Activated CD4-positive, alpha-beta memory T cell treated with anti-CD3 and anti-CD28 coated beads for 36 hours (primary cell): Measurements from ENCODE around the gene GABRB3. TPM values are rescaled to one million over a fixed set of nuclear protein-coding genes. Genes with fewer than 3 reads are reported as not detected.

ENCODE experiments used
- CTCF ChIA-PET: fragments of 350-600 bp; sonication (Branson Sonifier 250); formaldehyde crosslinking; loops from one replicate; lab custom pipeline; 2021; ENCODE audit warnings: antibody characterized with exemption, inconsistent platforms; lab: Charles Lee
- POLR2A ChIA-PET: fragments of 350-600 bp; sonication (Branson Sonifier 250); formaldehyde crosslinking; loops from one replicate; lab custom pipeline; 2021; ENCODE audit warnings: antibody characterized with exemption; lab: Charles Lee
- DNase-seq: peaks from one replicate; pipeline ENCODE4 v3.0.0-alpha.2; 2020
- H3K27ac Mint-ChIP-seq: one replicate; pipeline ENCODE4 v1.8.0; 2021; ENCODE audit warnings: mixed read lengths
- H3K27me3 Mint-ChIP-seq: one replicate; pipeline ENCODE4 v1.8.0; 2021; ENCODE audit warnings: mixed read lengths
- H3K36me3 Mint-ChIP-seq: one replicate; pipeline ENCODE4 v1.8.0; 2021; ENCODE audit warnings: mixed read lengths
- H3K4me1 Mint-ChIP-seq: one replicate; pipeline ENCODE4 v1.8.0; 2021; ENCODE audit warnings: low read depth, mixed read lengths
- H3K4me3 Mint-ChIP-seq: one replicate; pipeline ENCODE4 v1.8.0; 2021; ENCODE audit warnings: mild to moderate bottlenecking, mixed read lengths
- H3K9me3 Mint-ChIP-seq: one replicate; pipeline ENCODE4 v1.8.0; 2021; ENCODE audit warnings: mixed read lengths
- intact Hi-C: fragments of 100-400 bp; cut with micrococcal nuclease; formaldehyde crosslinking; loops from one replicate; pipeline ENCODE4 v1.15.1; 2023
- total RNA-seq, 2 experiments: library from RNA; stranded (reverse); gene quantifications; one replicate each; pipeline ENCODE4 v1.2.3, GENCODE V29; 2021

The GABRB3 gene
- total RNA-seq, 2 experiments from 2014 or later: 0.12 to 0.17 TPM

DNA sequence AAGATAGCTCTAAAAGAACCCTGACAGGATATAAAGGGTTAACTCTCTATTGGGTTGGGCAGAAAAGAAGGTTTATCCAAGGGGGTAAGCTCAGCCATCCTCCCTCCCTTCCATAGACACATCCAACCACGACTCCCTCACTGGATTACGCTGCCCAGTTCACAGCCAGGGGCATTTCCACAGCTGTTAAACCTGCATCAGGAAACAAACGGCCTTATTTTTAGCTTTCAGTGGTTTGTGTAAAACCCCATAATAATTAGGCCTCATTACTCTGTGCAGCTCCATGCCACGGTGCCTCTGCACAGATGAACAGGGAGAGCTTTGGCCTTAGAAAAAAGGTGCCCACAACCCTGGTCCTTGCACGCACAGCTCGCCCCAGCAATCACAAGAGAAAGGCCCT is 110.6 kb downstream of the GABRB3 start:
- DNase-seq: no peak
- intact Hi-C loops: no loop called here
- no peaks in the 10 kb centered on the region for H3K36me3 Mint-ChIP-seq
- POLR2A ChIA-PET: no interaction called here
- peaks cover 8% of the 10 kb centered on the region for H3K9me3 Mint-ChIP-seq
- H3K27me3 Mint-ChIP-seq: no peaks in the 10 kb centered on the region
- H3K27ac Mint-ChIP-seq: no peak overlapping the region
- no peak overlapping the region for H3K4me3 Mint-ChIP-seq
- no peaks in the 10 kb centered on the region for H3K4me1 Mint-ChIP-seq
- CTCF ChIA-PET: no interaction called here

DNA sequence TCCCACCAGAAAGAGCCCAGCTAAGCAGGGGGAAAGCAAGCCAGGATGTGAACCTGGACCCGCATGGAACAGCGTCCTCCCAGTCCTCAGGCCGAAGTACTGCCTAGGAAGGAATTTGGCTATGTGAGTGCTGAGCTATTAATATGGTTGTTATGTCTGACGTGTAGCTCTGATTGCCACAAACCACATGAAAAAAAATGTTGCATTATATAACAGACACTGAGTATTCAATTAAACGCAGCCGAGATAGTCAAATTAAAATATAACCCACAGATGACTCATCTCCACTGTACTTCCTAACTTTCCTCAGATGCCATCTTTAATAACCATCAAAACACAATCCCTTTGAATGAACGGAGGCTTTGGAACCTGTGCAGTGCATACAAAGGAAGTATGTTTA is 111.1 kb downstream of the GABRB3 start:
- Mint-ChIP-seq H3K4me3 (no peak overlapping the region), H3K27ac (no peak overlapping the region), H3K4me1 (no peaks in the 10 kb centered on the region), H3K27me3 (no peaks in the 10 kb centered on the region), H3K9me3 (peaks cover 8% of the 10 kb centered on the region), H3K36me3 (no peaks in the 10 kb centered on the region)
- no peak for DNase-seq
- CTCF ChIA-PET: no interaction called here
- intact Hi-C loops: no loop called here
- POLR2A ChIA-PET: no interaction called here

DNA sequence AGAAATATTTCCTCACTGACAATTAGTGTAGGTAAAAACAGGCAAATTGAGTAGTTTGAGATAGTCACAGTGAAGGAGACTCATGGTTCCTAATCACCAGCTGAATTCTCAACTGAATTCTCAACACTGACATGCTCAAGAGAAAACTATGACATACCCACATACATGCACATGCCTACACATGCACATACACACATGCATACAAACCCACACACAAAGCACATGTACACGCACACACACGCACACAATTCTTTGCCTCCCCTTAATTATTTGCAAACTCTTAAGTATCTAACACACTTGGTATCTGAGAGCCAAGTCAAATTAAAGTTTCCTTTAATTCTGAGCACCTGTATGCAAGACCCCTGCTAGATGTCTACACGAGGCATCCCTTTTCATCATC is 111.8 kb downstream of the GABRB3 start:
- no peaks in the 10 kb centered on the region for H3K36me3 Mint-ChIP-seq
- CTCF ChIA-PET: no interaction called here
- POLR2A ChIA-PET: no interaction called here
- DNase-seq: no peak
- H3K4me1 Mint-ChIP-seq: no peaks in the 10 kb centered on the region
- no peak overlapping the region for H3K4me3 Mint-ChIP-seq
- H3K27ac Mint-ChIP-seq: no peak overlapping the region
- H3K9me3 Mint-ChIP-seq: peaks cover 8% of the 10 kb centered on the region
- intact Hi-C loops: no loop called here
- no peaks in the 10 kb centered on the region for H3K27me3 Mint-ChIP-seq

DNA sequence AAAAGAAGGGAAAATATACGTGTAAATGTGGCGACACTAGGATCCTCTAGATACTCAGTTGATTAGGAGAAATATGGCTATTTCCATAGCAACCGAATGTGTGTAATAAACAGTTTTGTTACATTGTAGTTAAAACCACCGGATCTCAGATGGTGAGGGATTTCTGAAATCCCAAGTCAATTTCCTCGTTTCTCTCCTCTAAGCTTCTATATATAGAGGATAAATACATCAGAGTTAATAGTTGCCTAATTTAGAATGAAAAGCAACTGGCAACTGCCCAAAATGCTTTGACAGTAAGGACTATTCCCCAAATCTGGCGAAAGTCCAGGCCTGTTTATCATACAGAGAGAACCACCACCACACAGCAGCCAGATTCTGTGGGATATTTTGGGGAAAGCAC is 112.6 kb downstream of the GABRB3 start:
- no peak for DNase-seq
- H3K9me3 Mint-ChIP-seq: peaks cover 8% of the 10 kb centered on the region
- H3K27ac Mint-ChIP-seq: no peak overlapping the region
- H3K4me1 Mint-ChIP-seq: no peaks in the 10 kb centered on the region
- H3K36me3 Mint-ChIP-seq: no peaks in the 10 kb centered on the region
- no peaks in the 10 kb centered on the region for H3K27me3 Mint-ChIP-seq
- H3K4me3 Mint-ChIP-seq: no peak overlapping the region
- POLR2A ChIA-PET: no interaction called here
- intact Hi-C loops: no loop called here
- CTCF ChIA-PET: no interaction called here

DNA sequence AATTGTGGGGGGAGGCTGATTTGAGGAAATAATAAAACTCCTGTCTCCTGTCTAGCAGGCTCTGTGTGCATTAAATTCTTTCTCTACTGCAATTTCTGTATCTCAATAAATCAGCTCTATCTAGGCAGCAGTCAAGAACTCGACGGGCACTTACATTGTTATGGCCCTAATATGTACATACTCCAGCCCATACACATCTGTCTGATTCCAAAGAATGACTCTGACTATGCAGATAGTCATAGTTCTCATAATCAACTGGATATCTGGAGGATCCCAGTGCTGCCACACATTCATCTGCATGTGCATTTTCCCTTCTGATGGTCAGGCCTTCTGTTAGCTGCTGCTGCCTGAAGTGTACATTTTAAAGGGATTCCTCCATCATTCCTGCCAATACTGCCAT is 114.6 kb downstream of the GABRB3 start:
- no peak for DNase-seq
- Mint-ChIP-seq H3K27me3 (no peaks in the 10 kb centered on the region), H3K4me1 (no peaks in the 10 kb centered on the region), H3K27ac (no peak overlapping the region), H3K9me3 (peaks cover 11% of the 10 kb centered on the region), H3K4me3 (no peak overlapping the region), H3K36me3 (no peaks in the 10 kb centered on the region)
- ChIA-PET CTCF (no interaction called here), POLR2A (no interaction called here)
- intact Hi-C loops: no loop called here

DNA sequence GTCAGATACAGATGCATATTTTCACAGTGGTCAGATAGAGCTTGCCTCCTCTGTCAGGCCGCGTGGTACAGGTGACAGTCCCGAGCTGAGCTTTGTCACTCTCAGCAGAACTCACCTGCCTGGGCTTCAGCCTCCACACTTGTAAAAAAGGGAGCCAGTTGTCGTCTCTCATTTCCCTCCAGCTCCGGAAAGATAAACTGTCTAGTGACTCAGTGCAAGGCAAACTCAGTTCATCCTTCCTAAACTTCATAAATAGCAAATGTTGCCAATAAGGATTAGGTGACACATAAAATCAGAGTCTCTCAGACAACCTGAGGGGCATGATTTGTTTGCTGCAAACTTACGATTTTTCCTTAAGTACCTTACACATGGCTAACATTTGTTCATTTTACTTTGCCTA is 116.8 kb downstream of the GABRB3 start:
- no peak for DNase-seq
- no peaks in the 10 kb centered on the region for H3K36me3 Mint-ChIP-seq
- no peaks in the 10 kb centered on the region for H3K27me3 Mint-ChIP-seq
- H3K4me1 Mint-ChIP-seq: no peaks in the 10 kb centered on the region
- no peak overlapping the region for H3K4me3 Mint-ChIP-seq
- no peak overlapping the region for H3K27ac Mint-ChIP-seq
- intact Hi-C loops: no loop called here
- CTCF ChIA-PET: no interaction called here
- POLR2A ChIA-PET: no interaction called here
- H3K9me3 Mint-ChIP-seq: peaks cover 23% of the 10 kb centered on the region

DNA sequence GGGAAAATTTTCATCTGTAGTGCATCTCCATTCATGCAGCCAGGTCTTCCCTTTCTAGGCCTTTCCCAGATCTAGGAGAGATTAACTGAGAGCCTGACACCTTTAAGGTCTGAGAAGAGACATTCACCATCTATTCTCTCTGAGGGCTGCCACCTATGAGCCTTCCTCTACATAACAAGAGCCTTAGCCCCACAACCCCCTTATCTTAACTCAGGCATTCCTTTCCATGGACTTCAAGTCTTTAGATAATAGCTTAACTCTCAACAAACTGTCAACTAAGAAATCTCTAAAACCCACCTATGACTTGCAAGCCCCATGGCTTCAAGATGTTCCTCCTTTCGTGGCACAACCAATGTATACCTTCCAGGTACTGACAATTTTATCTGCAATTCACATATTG is 121.0 kb downstream of the GABRB3 start:
- intact Hi-C loops: no loop called here
- H3K27me3 Mint-ChIP-seq: no peaks in the 10 kb centered on the region
- H3K4me1 Mint-ChIP-seq: no peaks in the 10 kb centered on the region
- no peaks in the 10 kb centered on the region for H3K36me3 Mint-ChIP-seq
- H3K9me3 Mint-ChIP-seq: peaks cover 37% of the 10 kb centered on the region
- no peak for DNase-seq
- ChIA-PET CTCF (no interaction called here), POLR2A (no interaction called here)
- H3K27ac Mint-ChIP-seq: no peak overlapping the region
- H3K4me3 Mint-ChIP-seq: no peak overlapping the region

DNA sequence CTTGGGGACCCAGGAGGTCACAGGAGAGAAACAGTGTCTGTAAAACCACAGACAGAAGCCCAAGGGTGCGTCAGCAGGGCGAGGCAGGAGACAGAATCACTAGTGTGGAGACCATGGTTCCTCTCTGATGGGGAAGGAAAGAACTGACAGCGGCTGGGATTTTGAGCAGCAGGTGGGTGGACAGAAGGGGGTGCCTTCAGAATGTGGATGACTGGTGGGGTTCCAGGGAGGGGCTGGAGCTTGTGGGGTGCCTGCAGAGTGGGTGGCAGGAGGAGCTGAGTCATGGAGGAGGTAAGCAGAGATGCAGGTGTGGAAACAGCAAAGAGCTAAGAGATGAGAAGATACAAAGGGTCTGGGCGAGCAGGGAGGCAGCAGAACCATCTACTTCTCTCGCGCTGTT is 124.2 kb downstream of the GABRB3 start:
- Mint-ChIP-seq H3K9me3 (peaks cover 41% of the 10 kb centered on the region), H3K27ac (no peak overlapping the region), H3K27me3 (no peaks in the 10 kb centered on the region), H3K4me1 (no peaks in the 10 kb centered on the region), H3K36me3 (no peaks in the 10 kb centered on the region), H3K4me3 (no peak overlapping the region)
- intact Hi-C loops: no loop called here
- no peak for DNase-seq
- ChIA-PET POLR2A (no interaction called here), CTCF (no interaction called here)

DNA sequence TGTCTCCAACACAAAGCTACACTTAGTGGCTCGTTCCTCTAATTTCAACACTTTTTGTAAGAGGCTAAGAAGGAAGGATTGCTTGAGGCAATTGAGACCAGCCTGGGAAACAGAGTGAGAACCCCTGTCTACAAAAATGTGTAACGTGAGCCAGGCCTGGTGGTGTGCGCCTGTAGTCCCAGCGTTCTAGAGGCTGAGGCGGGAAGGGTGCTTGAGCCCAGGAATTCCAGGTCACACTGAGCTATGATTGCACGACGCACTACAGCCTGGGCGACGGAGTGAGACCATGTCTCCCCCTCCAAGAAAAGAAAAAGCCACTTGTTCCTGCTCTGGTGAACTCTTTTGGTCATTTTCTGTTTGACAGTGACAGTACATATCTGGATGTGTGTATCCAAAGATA is 127.9 kb downstream of the GABRB3 start:
- Mint-ChIP-seq H3K9me3 (peaks cover 25% of the 10 kb centered on the region), H3K27ac (no peak overlapping the region), H3K36me3 (no peaks in the 10 kb centered on the region), H3K4me1 (no peaks in the 10 kb centered on the region), H3K27me3 (no peaks in the 10 kb centered on the region), H3K4me3 (no peak overlapping the region)
- intact Hi-C loops: no loop called here
- ChIA-PET POLR2A (no interaction called here), CTCF (no interaction called here)
- no peak for DNase-seq

DNA sequence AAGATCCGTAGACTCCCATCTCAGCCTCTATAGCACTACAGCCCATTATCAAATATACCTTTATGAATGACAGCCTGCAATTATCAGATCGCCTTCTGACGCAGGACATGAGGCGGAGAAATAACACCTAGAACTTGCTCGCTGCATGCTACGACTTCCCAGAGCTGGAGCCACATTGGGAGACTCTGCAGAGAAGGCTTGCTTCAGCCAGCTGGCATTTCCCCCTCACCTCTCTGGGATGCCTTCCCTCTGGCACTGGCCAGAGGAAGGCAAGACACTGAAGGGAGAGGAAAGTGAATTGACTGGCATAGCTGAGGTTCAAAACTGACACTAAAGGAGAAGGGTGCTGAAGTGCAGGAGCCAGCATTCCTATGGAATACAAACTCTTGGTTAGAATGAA is 131.7 kb downstream of the GABRB3 start:
- Mint-ChIP-seq H3K4me3 (no peak overlapping the region), H3K27me3 (no peaks in the 10 kb centered on the region), H3K9me3 (peaks cover 14% of the 10 kb centered on the region), H3K36me3 (no peaks in the 10 kb centered on the region), H3K27ac (no peak overlapping the region), H3K4me1 (no peaks in the 10 kb centered on the region)
- ChIA-PET POLR2A (no interaction called here), CTCF (no interaction called here)
- intact Hi-C loops: no loop called here
- DNase-seq: no peak

DNA sequence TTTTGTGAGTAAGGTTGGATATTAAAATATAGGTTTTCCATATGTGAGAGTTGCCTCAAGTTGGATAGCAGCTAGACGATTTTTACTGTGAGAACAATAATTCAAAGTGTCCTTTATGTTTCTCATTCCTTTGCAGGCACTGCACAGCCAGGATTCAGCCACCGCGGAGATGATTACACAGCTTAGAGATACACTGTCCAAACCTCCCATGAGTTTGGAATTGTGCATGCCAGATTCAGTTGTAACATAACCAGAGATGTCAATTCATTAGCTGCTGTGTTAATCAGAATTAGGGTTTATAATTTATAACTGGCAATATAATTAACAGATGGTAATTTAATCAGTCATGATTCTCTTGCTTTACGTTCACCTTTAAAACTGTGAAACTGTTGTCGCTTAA is 132.3 kb downstream of the GABRB3 start:
- Mint-ChIP-seq H3K27me3 (no peaks in the 10 kb centered on the region), H3K27ac (no peak overlapping the region), H3K4me1 (no peaks in the 10 kb centered on the region), H3K9me3 (peaks cover 12% of the 10 kb centered on the region), H3K36me3 (no peaks in the 10 kb centered on the region), H3K4me3 (no peak overlapping the region)
- DNase-seq: no peak
- intact Hi-C loops: no loop called here
- POLR2A ChIA-PET: no interaction called here
- CTCF ChIA-PET: no interaction called here

DNA sequence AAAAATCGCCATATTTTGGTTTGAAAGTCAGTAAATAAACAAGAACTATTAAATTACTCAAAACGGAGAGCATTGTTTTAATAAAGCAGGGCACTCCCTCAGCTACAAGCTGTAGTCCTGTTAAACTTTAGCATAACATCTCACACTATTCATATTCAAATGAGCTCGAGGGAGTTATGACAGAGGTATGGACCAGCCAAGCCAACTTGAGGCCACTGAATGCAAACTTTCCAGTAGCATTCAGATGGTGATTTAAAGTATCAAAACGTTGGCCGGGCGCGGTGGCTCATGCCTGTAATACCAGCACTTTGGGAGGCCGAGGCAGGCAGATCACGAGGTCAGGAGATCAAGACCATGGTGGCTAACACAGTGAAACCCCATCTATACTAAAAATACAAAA is 132.9 kb downstream of the GABRB3 start:
- H3K9me3 Mint-ChIP-seq: peaks cover 12% of the 10 kb centered on the region
- H3K36me3 Mint-ChIP-seq: no peaks in the 10 kb centered on the region
- H3K4me1 Mint-ChIP-seq: no peaks in the 10 kb centered on the region
- no peaks in the 10 kb centered on the region for H3K27me3 Mint-ChIP-seq
- POLR2A ChIA-PET: no interaction called here
- H3K27ac Mint-ChIP-seq: no peak overlapping the region
- CTCF ChIA-PET: no interaction called here
- intact Hi-C loops: no loop called here
- H3K4me3 Mint-ChIP-seq: no peak overlapping the region
- DNase-seq: no peak

DNA sequence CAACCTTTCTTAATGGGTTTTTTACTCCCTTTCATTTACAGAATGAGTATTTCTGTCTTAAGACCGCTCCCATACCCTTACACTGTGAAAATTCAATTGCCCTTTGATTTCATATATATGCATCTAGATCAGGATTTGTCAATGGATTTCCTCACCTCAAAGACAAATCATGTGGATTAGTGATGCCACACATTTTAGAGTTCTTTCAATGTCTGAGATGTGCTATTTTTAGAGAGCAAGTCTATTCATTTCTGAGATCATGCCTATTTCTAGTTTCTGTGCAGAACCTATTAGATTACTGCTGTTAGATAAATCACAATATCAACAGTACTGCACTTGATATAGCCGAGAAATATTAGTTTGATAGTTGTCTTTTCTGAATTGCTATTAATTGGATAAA is 137.3 kb downstream of the GABRB3 start:
- DNase-seq: no peak
- Mint-ChIP-seq H3K27ac (no peak overlapping the region), H3K9me3 (peaks cover 7% of the 10 kb centered on the region), H3K4me3 (no peak overlapping the region), H3K4me1 (no peaks in the 10 kb centered on the region), H3K36me3 (no peaks in the 10 kb centered on the region), H3K27me3 (no peaks in the 10 kb centered on the region)
- ChIA-PET POLR2A (no interaction called here), CTCF (no interaction called here)
- intact Hi-C loops: no loop called here

DNA sequence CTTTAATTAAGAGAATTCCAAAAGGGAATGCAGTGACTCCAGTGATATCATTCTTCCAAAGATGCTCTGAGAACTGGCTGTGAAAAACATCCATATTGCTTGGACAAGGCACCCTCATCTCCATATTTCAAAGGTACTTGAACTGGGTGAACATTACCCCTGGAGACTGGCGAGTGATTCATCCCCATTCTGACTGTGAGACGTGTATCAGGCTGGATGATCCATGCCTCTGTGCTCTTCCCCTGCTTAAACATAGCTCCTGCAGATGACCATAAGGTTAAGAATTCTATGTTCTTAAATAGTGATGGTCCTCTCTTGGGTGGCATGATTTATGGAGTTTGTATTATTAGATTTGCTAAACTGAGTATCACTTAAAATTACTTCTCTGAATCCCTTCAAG is 137.8 kb downstream of the GABRB3 start:
- H3K9me3 Mint-ChIP-seq: peaks cover 7% of the 10 kb centered on the region

More for the DNA sequence above, 137.8 kb downstream of the GABRB3 start:
- no peak for DNase-seq
- intact Hi-C loops: no loop called here
- Mint-ChIP-seq H3K4me1 (no peaks in the 10 kb centered on the region), H3K27me3 (no peaks in the 10 kb centered on the region), H3K27ac (no peak overlapping the region), H3K36me3 (no peaks in the 10 kb centered on the region), H3K4me3 (no peak overlapping the region)
- ChIA-PET CTCF (no interaction called here), POLR2A (no interaction called here)
